K562 (cell line): ENCODE results near the gene DOCK8. TPM values are rescaled to one million over a fixed set of nuclear protein-coding genes. Genes with fewer than 3 reads are reported as not detected.
A peak's percentile ranks its signal among the peaks of the same experiment; 100 is the strongest.

Source experiments
- ARID4B ChIP-seq: sonication (generic); formaldehyde crosslinking; IDR thresholded peaks from 2 replicates; pipeline ENCODE4 v1.8.0; 2022; ENCODE audit warnings: mild to moderate bottlenecking, missing genetic modification reagents
- ATF2 ChIP-seq: sonication (generic); formaldehyde crosslinking; IDR thresholded peaks from 2 replicates; pipeline ENCODE4 v1.8.1; 2022; ENCODE audit warnings: missing genetic modification reagents
- BACH1 ChIP-seq: fragments of 200-800 bp; sonication (Bioruptor generic); IDR thresholded peaks from 2 replicates; pipeline ENCODE4 v1.6.1; 2016; ENCODE audit warnings: missing genetic modification characterization, missing compliant biosample characterization
- BCL6 ChIP-seq: fragments of 250-450 bp; sonication (Bioruptor Pico); IDR thresholded peaks from 2 replicates; pipeline ENCODE4 v1.4.0; 2020
- C11orf30 ChIP-seq: fragments of 450-650 bp; IDR thresholded peaks from 2 replicates; pipeline ENCODE4 v1.6.1; 2016; ENCODE audit warnings: low read depth, mild to moderate bottlenecking
- CEBPB ChIP-seq: fragments of 450-650 bp; IDR thresholded peaks from 2 replicates; pipeline ENCODE4 v1.6.1; 2016; ENCODE audit warnings: missing genetic modification characterization, missing compliant biosample characterization
- HEY1 ChIP-seq: fragments of 250-450 bp; sonication (Bioruptor Pico); IDR thresholded peaks from 2 replicates; pipeline ENCODE4 v1.5.0; 2020; ENCODE audit warnings: mild to moderate bottlenecking, moderate library complexity, borderline replicate concordance
- ID3 ChIP-seq, 2 experiments: fragments of 250-450 bp in 1 of 2; fragments of 450-650 bp in 1 of 2; sonication (Bioruptor Pico) in 1 of 2; IDR thresholded peaks; 2 replicates each; pipeline versions ENCODE4 v1.6.1 to v1.8.0; 2016 to 2021; ENCODE audit warnings: mild to moderate bottlenecking in 2 of 2, moderate library complexity in 2 of 2, missing compliant biosample characterization in 1 of 2, missing genetic modification characterization in 1 of 2
- KDM2B ChIP-seq: fragments of 250-450 bp; sonication (Bioruptor Pico); IDR thresholded peaks from 2 replicates; pipeline ENCODE4 v1.8.0; 2021; ENCODE audit warnings: mild to moderate bottlenecking, moderate library complexity
- NELFE ChIP-seq: IDR thresholded peaks from 2 replicates; pipeline ENCODE4 v1.6.1; 2011; ENCODE audit warnings: mild to moderate bottlenecking; ENCODE audit not compliant: insufficient read depth, insufficient read length
- NR4A1 ChIP-seq, 2 experiments: fragments of 250-450 bp in 1 of 2; fragments of 450-650 bp in 1 of 2; sonication (Bioruptor Pico) in 1 of 2; IDR thresholded peaks; 2 replicates each; pipeline versions ENCODE4 v1.4.0 to v1.6.1; 2016 to 2020; ENCODE audit warnings: mild to moderate bottlenecking in 2 of 2, missing compliant biosample characterization in 1 of 2, missing genetic modification characterization in 1 of 2, moderate library complexity in 1 of 2
- PHTF2 ChIP-seq: fragments of 250-450 bp; sonication (Bioruptor Pico); IDR thresholded peaks from 2 replicates; pipeline ENCODE4 v1.5.0; 2021; ENCODE audit warnings: mild to moderate bottlenecking
- RBM15 ChIP-seq: fragments of 200-400 bp; formaldehyde crosslinking; IDR thresholded peaks from 2 replicates; pipeline ENCODE4 v1.6.1; 2018; ENCODE audit warnings: mild to moderate bottlenecking, low read length, moderate library complexity; ENCODE audit not compliant: insufficient read depth
- SIN3A ChIP-seq, 2 experiments: fragments of 150-350 bp in 1 of 2; IDR thresholded peaks; 2 replicates each; pipeline ENCODE4 v1.6.1; 2011 to 2016; ENCODE audit warnings: borderline replicate concordance in 2 of 2, low read depth in 2 of 2, low read length in 2 of 2, mild to moderate bottlenecking in 2 of 2, moderate library complexity in 2 of 2; ENCODE audit not compliant: control insufficient read depth in 1 of 2
- ZNF263 ChIP-seq: sonication (generic); formaldehyde crosslinking; IDR thresholded peaks from 2 replicates; pipeline ENCODE4 v1.8.0; 2022; ENCODE audit warnings: mild to moderate bottlenecking, missing genetic modification reagents, borderline replicate concordance
- ZNF408 ChIP-seq: fragments of 250-450 bp; sonication (Bioruptor Pico); IDR thresholded peaks from 2 replicates; pipeline ENCODE4 v1.4.0; 2020; ENCODE audit warnings: low read depth, mild to moderate bottlenecking, moderate library complexity
- ZNF436 ChIP-seq: fragments of 250-450, 450-650 bp; sonication (Bioruptor Pico); formaldehyde crosslinking; IDR thresholded peaks from 2 replicates; pipeline ENCODE4 v1.7.0; 2020; ENCODE audit warnings: mild to moderate bottlenecking
- ZNF583 ChIP-seq: fragments of 250-450 bp; sonication (Bioruptor Pico); IDR thresholded peaks from 2 replicates; pipeline ENCODE4 v1.4.0; 2020
- ZNF589 ChIP-seq: fragments of 200-800 bp; sonication (Bioruptor generic); IDR thresholded peaks from 2 replicates; pipeline ENCODE4 v1.6.1; 2016; ENCODE audit warnings: low read depth, missing genetic modification characterization, missing compliant biosample characterization
- ZNF707 ChIP-seq: fragments of 250-450 bp; sonication (Bioruptor Pico); conservative IDR thresholded peaks from 2 replicates; pipeline ENCODE4 v1.8.0; 2022; ENCODE audit warnings: inconsistent platforms, mild to moderate bottlenecking, moderate library complexity
- ZSCAN32 ChIP-seq: fragments of 450-650 bp; formaldehyde crosslinking; IDR thresholded peaks from 2 replicates; pipeline ENCODE4 v1.4.0; 2020; ENCODE audit warnings: mild to moderate bottlenecking, moderate library complexity
- ZZZ3 ChIP-seq: fragments of 450-650 bp; IDR thresholded peaks from 2 replicates; pipeline ENCODE4 v1.6.1; 2016; ENCODE audit warnings: antibody characterized with exemption, mild to moderate bottlenecking, moderate library complexity
- polyA plus RNA-seq, 8 experiments: library from polyadenylated mRNA; depleted of rRNA in 4 of 8; stranded (reverse) in 5 of 8; unstranded in 3 of 8; fragments of >200 nt; fragmentation: Nextera tagmentation in 2 of 8; fragmentation: Illumina TruSeq in 1 of 8; extraction: Ambion mirVana in 2 of 8; extraction: Trizol in 1 of 8; gene quantifications; 2 replicates each; pipeline versions ENCODE4 v1.2.1 to v1.2.3, GENCODE V29; 2011 to 2014; ENCODE audit warnings: inconsistent platforms in 1 of 8, missing spikeins in 1 of 8
- total RNA-seq, 7 experiments: library from RNA; depleted of rRNA in 6 of 7; stranded (reverse); fragments of >200 nt in 6 of 7; fragmentation: Illumina TruSeq in 2 of 7; extraction: Trizol in 2 of 7; gene quantifications; 2 replicates each; pipeline versions ENCODE4 v1.2.1 to v1.2.3, GENCODE V29; 2011 to 2021; ENCODE audit warnings: low replicate concordance in 1 of 7

DOCK8 gene
- total and polyA plus RNA-seq, 9 of the 15 experiments (the other 6 are each of a cell fraction or from before 2014, with no cell fraction given), result 14.4 to 53.8 (median 25.1) TPM

- no peak for TF ChIP-seq ARID4B (CRISPR knock-in tag)
- no peak for TF ChIP-seq ZNF707 (CRISPR knock-in tag)
- TF ChIP-seq ZNF436, result no peak
- no peak for TF ChIP-seq NR4A1 (CRISPR knock-in tag; IDR thresholded peaks at IDR 0.05)
- 0 out of 2 replicates have a peak, but pooled peaks have one; percentile 54 for TF ChIP-seq NR4A1 (tag; IDR thresholded peaks at IDR 0.05)
- TF ChIP-seq ZNF583, result peak; percentile 55; the same call in 1 of the 2 replicates
- no peak for TF ChIP-seq ZZZ3
- no peak for TF ChIP-seq NELFE
- TF ChIP-seq KDM2B (CRISPR knock-in tag), result no peak
- no peak for TF ChIP-seq ZNF408 (CRISPR knock-in tag)
- TF ChIP-seq ZNF263 (CRISPR knock-in tag), result no peak
- TF ChIP-seq SIN3A (IDR thresholded peaks at IDR 0.05; ENCODE audit: borderline replicate concordance in 2 of 2, control insufficient read depth in 1 of 2, low read depth in 2 of 2, low read length in 2 of 2), result no peak
- peak; percentile 22; the same call in 1 of the 2 replicates for TF ChIP-seq BACH1 (tag)
- no peak for TF ChIP-seq BCL6 (CRISPR knock-in tag)
- no peak for TF ChIP-seq PHTF2 (CRISPR knock-in tag)
- TF ChIP-seq CEBPB (tag), result no peak
- no peak for TF ChIP-seq ZSCAN32 (CRISPR knock-in tag)
- TF ChIP-seq C11orf30, result no peak
- no peak for TF ChIP-seq RBM15
- no peak for TF ChIP-seq ZNF589 (CRISPR knock-in tag)
- TF ChIP-seq ATF2 (CRISPR knock-in tag), result no peak
- no peak for TF ChIP-seq ID3 (CRISPR knock-in tag; IDR thresholded peaks at IDR 0.05)
- TF ChIP-seq ID3 (tag; IDR thresholded peaks at IDR 0.05), result peak; percentile 38; the same call in 1 of the 2 replicates
- no peak for TF ChIP-seq HEY1 (CRISPR knock-in tag)
Measured at GRCh38 chr9:270657-271237, 56.1 kb downstream of the DOCK8 start (continued).
